ENCODE measurements around the gene AHR. TPM values are rescaled to one million over a fixed set of nuclear protein-coding genes. Genes with fewer than 3 reads are reported as not detected.

Gene AHR
- total RNA-seq, 4 donors from 2014 or later = 93.1 to 145 (median 122) TPM

- H3K27ac ChIP-seq = no peak overlapping the region
- peaks cover 37% of the 10 kb centered on the region for H3K9me3 ChIP-seq
- TF ChIP-seq POLR2AphosphoS5 (IDR thresholded peaks at IDR 0.05) (no peak), POLR2A (IDR thresholded peaks at IDR 0.05) (no peak), EP300 (IDR thresholded peaks at IDR 0.05) (no peak), CTCF (IDR thresholded peaks at IDR 0.05) (no peak)
- H3K4me1 ChIP-seq = peaks cover 4% of the 10 kb centered on the region
- no peak overlapping the region for H3K4me3 ChIP-seq
- no peak for DNase-seq (ENCODE audit: low spot score in 2 of 2)
- H3K36me3 ChIP-seq = no peaks in the 10 kb centered on the region
- WGBS = 74% methylated on average over 3 of the region's 3 CpGs
- H3K27me3 ChIP-seq = no peaks in the 10 kb centered on the region
Observed at GRCh38 chr7:17269341-17270221, 28.9 kb upstream of the AHR start.

GRCh38 chr7:17274551-17275245 is 23.8 kb upstream of the AHR start:
- H3K36me3 ChIP-seq = no peaks in the 10 kb centered on the region
- no peak overlapping the region for H3K4me3 ChIP-seq
- peaks cover 31% of the 10 kb centered on the region for H3K4me1 ChIP-seq
- no peak for DNase-seq (ENCODE audit: low spot score in 2 of 2)
- no peaks in the 10 kb centered on the region for H3K27me3 ChIP-seq
- H3K9me3 ChIP-seq = peaks cover 14% of the 10 kb centered on the region
- WGBS = 30% methylated on average over 5 of the region's 5 CpGs
- H3K27ac ChIP-seq = peak overlapping the region; percentile 52
- no peak for TF ChIP-seq CTCF (IDR thresholded peaks at IDR 0.05)

- peak overlapping the region; percentile 52 for H3K27ac ChIP-seq
- H3K27me3 ChIP-seq = no peaks in the 10 kb centered on the region
- WGBS = 32% methylated on average over 4 of the region's 4 CpGs
- DNase-seq (ENCODE audit: low spot score in 2 of 2) = no peak
- H3K9me3 ChIP-seq = peaks cover 1% of the 10 kb centered on the region
- no peaks in the 10 kb centered on the region for H3K36me3 ChIP-seq
- peaks cover 31% of the 10 kb centered on the region for H3K4me1 ChIP-seq
- no peak overlapping the region for H3K4me3 ChIP-seq
- TF ChIP-seq POLR2AphosphoS5 (IDR thresholded peaks at IDR 0.05) = peak in 1 of 3 donors; percentile 25
- no peak for TF ChIP-seq POLR2A (IDR thresholded peaks at IDR 0.05)
- no peak for TF ChIP-seq EP300 (IDR thresholded peaks at IDR 0.05)
- no peak for TF ChIP-seq CTCF (IDR thresholded peaks at IDR 0.05)
Observed at GRCh38 chr7:17275749-17276671, 22.4 kb upstream of the AHR start.

- no peaks in the 10 kb centered on the region for H3K27me3 ChIP-seq
- 84% methylated on average over 4 of the region's 4 CpGs for WGBS
- TF ChIP-seq POLR2A (IDR thresholded peaks at IDR 0.05) = no peak
- TF ChIP-seq EP300 (IDR thresholded peaks at IDR 0.05) = no peak
- no peak for TF ChIP-seq CTCF (IDR thresholded peaks at IDR 0.05)
- no peak for TF ChIP-seq POLR2AphosphoS5 (IDR thresholded peaks at IDR 0.05)
Observed at GRCh38 chr7:17279061-17279460, 19.4 kb upstream of the AHR start.

More at GRCh38 chr7:17279061-17279460, 19.4 kb upstream of the AHR start:
- H3K36me3 ChIP-seq = no peaks in the 10 kb centered on the region
- peaks cover 31% of the 10 kb centered on the region for H3K4me1 ChIP-seq
- no peak overlapping the region for H3K4me3 ChIP-seq
- H3K27ac ChIP-seq = no peak overlapping the region
- H3K9me3 ChIP-seq = no peaks in the 10 kb centered on the region
- no peak for DNase-seq (ENCODE audit: low spot score in 2 of 2)
